ENCODE results near the gene SBNO1.
"Not testable (repeated sequence)": the region's sequence is repeated elsewhere in the genome, so short reads cannot be mapped to it uniquely, and the experiment has no call there.

Gene SBNO1

GRCh38 chr12:123388177-123388950 lies 23.7 kb upstream of the SBNO1 start:
- peak; percentile 65 for DNase-seq

GRCh38 chr12:123387508-123388176 lies 23.0 kb upstream of the SBNO1 start:
- DNase-seq, result no peak

GRCh38 chr12:123385536-123385935 lies 20.9 kb upstream of the SBNO1 start:
- not testable (repeated sequence) for DNase-seq

- no peak for DNase-seq
These were observed 20.3 kb upstream of the SBNO1 start for GRCh38 chr12:123384994-123385376.

- DNase-seq, result peak; percentile 14
These were observed 19.8 kb upstream of the SBNO1 start for GRCh38 chr12:123384318-123384993.

GRCh38 chr12:123382684-123383083 lies 18.0 kb upstream of the SBNO1 start:
- DNase-seq, result no peak

- DNase-seq, result no peak
These were observed 14.7 kb upstream of the SBNO1 start for GRCh38 chr12:123379391-123379790.

- DNase-seq, result not testable (repeated sequence)
These were observed 7.8 kb upstream of the SBNO1 start for GRCh38 chr12:123372415-123372814.

GRCh38 chr12:123371667-123372368 lies 7.2 kb upstream of the SBNO1 start:
- not testable (repeated sequence) for DNase-seq

- no peak for DNase-seq
These were observed 4.6 kb upstream of the SBNO1 start for GRCh38 chr12:123369229-123369628.

GRCh38 chr12:123368431-123368830 lies 3.8 kb upstream of the SBNO1 start:
- not testable (repeated sequence) for DNase-seq

- DNase-seq, result no peak
These were observed 2.9 kb upstream of the SBNO1 start for GRCh38 chr12:123367511-123367910.

- peak; percentile 97 for DNase-seq
These were observed 624 bp upstream of the SBNO1 start for GRCh38 chr12:123365025-123365917.

- peak; percentile 17 for DNase-seq
These were observed 711 bp downstream of the SBNO1 start for GRCh38 chr12:123363740-123364531.

- DNase-seq, result no peak
These were observed 1.3 kb downstream of the SBNO1 start for GRCh38 chr12:123363390-123363739.

GRCh38 chr12:123358035-123358434 lies 6.6 kb downstream of the SBNO1 start:
- DNase-seq, result no peak

- no peak for DNase-seq
These were observed 8.4 kb downstream of the SBNO1 start for GRCh38 chr12:123356159-123356670.

GRCh38 chr12:123354600-123354999 lies 10.0 kb downstream of the SBNO1 start:
- no peak for DNase-seq

GRCh38 chr12:123351349-123351748 lies 13.3 kb downstream of the SBNO1 start:
- DNase-seq, result no peak

- DNase-seq, result no peak
These were observed 17.7 kb downstream of the SBNO1 start for GRCh38 chr12:123346946-123347345.

GRCh38 chr12:123344086-123344485 lies 20.6 kb downstream of the SBNO1 start:
- no peak for DNase-seq
